ENCODE measurements around the gene TMEM132D. TPM values are rescaled to one million over a fixed set of nuclear protein-coding genes. Genes with fewer than 3 reads are reported as not detected.

The TMEM132D gene
- total and polyA plus RNA-seq, 2 donors (not counting 3 experiments of a cell fraction or from before 2014, with no cell fraction given): not detected

DNA sequence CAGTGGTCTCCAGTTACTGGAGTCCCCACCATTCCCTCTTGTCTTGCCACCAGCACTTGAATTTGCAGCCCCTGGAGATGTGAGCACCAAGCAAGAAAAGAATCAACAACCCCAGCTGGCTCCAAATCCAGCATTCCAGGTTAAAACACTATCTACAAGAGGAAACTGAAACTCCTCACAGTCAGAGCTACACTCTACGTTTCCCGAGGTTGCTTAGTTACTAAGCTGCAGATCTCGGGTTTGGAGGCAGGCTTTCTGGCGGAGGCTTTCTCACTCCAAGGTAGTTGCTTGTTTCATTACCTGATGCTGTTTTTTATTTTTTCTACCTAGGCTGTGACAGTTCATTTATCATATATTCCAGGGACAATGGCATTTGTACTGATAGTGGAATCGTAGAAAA lies 802.4 kb downstream of the TMEM132D start:
- H3K36me3 ChIP-seq (ENCODE audit: control insufficient read depth in 2 of 2, extremely low read depth in 1 of 2, insufficient read depth in 2 of 2, low read length in 2 of 2): no peaks in the 10 kb centered on the region
- H3K27ac ChIP-seq (ENCODE audit: insufficient read depth, low read depth, low read length): no peak overlapping the region
- CTCF ChIA-PET: no interaction called here
- H3K9me3 ChIP-seq (replicated peaks; ENCODE audit: control insufficient read depth, insufficient read depth, low read length): peaks cover 5% of the 10 kb centered on the region
- H3K9me1 ChIP-seq (replicated peaks; ENCODE audit: control insufficient read depth, extremely low read depth, insufficient read depth, low read length): no peaks in the 10 kb centered on the region
- POLR2A ChIA-PET: no interaction called here
- BruUV-seq (replicated peaks): no TSS peak
- DNase-seq (ENCODE audit: low read depth, low spot score) (no peak), FAIRE-seq (no peak)
- intact Hi-C loops (cut with micrococcal nuclease) (no loop called here), dilution Hi-C loops (cut with MboI; ENCODE audit: extremely low pct_ligation_motif_present, low sequenced_read_pairs) (no loop called here)
- TF ChIP-seq MYC (IDR thresholded peaks at IDR 0.05; ENCODE audit: low read depth, low read length) (no peak), MAX (IDR thresholded peaks at IDR 0.05; ENCODE audit: insufficient read depth, insufficient read length) (no peak), EZH2 (IDR thresholded peaks at IDR 0.05; ENCODE audit: borderline replicate concordance, low read depth, low read length, severe bottlenecking) (no peak), FOS (IDR thresholded peaks at IDR 0.05; ENCODE audit: borderline replicate concordance, insufficient read depth, low read length) (no peak), POLR2A (IDR thresholded peaks at IDR 0.05; ENCODE audit: low read depth, low read length) (no peak), JUN (IDR thresholded peaks at IDR 0.05; ENCODE audit: borderline replicate concordance, insufficient read depth, insufficient read length, low read depth) (no peak)
- H3K4me2 ChIP-seq (ENCODE audit: insufficient read depth, low read length): no peak overlapping the region
- no peak overlapping the region for H3K4me3 ChIP-seq (replicated peaks in 1 of 3; ENCODE audit: insufficient read depth in 1 of 3, low read depth in 1 of 3, low read length in 3 of 3)
- no peak overlapping the region for H2AFZ ChIP-seq (ENCODE audit: low read depth, low read length)
- no peaks in the 10 kb centered on the region for H3K27me3 ChIP-seq (ENCODE audit: control insufficient read depth in 2 of 2, insufficient read depth in 2 of 2, low read length in 2 of 2)
- H4K20me1 ChIP-seq (replicated peaks; ENCODE audit: control insufficient read depth, extremely low read depth, insufficient read depth, low read length): no peaks in the 10 kb centered on the region
- H3K9ac ChIP-seq (replicated peaks; ENCODE audit: extremely low read depth, insufficient read depth, low read length): no peak overlapping the region
- H3K79me2 ChIP-seq (ENCODE audit: control insufficient read depth, insufficient read depth, low read length): no peaks in the 10 kb centered on the region
- H3K4me1 ChIP-seq (ENCODE audit: control insufficient read depth, extremely low read depth, insufficient read depth, low read length): no peaks in the 10 kb centered on the region

DNA sequence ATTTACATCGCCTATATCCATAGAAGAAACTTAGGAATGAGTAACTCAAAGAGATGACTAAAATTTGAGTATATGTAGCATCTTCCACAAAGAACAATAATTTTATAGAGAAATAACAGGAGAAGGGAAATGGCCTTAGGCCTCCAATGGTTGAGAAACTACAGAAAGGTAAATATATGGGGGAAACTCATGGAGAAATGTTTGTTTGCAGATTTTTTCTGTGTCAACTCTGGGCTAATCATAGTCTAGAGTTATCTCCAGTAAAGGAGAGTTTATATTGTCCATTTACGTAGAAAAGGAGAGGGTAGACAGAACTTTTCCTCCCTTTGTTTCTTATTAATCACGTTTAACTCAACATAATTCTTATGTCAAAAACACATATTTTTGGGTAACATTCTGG lies 806.4 kb downstream of the TMEM132D start:
- CTCF ChIA-PET: no interaction called here
- FAIRE-seq (no peak), DNase-seq (ENCODE audit: low read depth, low spot score) (no peak)
- intact Hi-C loops (cut with micrococcal nuclease) (no loop called here), dilution Hi-C loops (cut with MboI; ENCODE audit: extremely low pct_ligation_motif_present, low sequenced_read_pairs) (no loop called here)
- BruUV-seq (replicated peaks): no TSS peak
- Histone ChIP-seq H3K79me2 (ENCODE audit: control insufficient read depth, insufficient read depth, low read length) (no peaks in the 10 kb centered on the region), H3K9ac (replicated peaks; ENCODE audit: extremely low read depth, insufficient read depth, low read length) (no peak overlapping the region), H3K9me1 (replicated peaks; ENCODE audit: control insufficient read depth, extremely low read depth, insufficient read depth, low read length) (no peaks in the 10 kb centered on the region), H3K27me3 (ENCODE audit: control insufficient read depth in 2 of 2, insufficient read depth in 2 of 2, low read length in 2 of 2) (no peaks in the 10 kb centered on the region), H3K36me3 (ENCODE audit: control insufficient read depth in 2 of 2, extremely low read depth in 1 of 2, insufficient read depth in 2 of 2, low read length in 2 of 2) (no peaks in the 10 kb centered on the region), H3K9me3 (replicated peaks; ENCODE audit: control insufficient read depth, insufficient read depth, low read length) (peaks cover 5% of the 10 kb centered on the region), H4K20me1 (replicated peaks; ENCODE audit: control insufficient read depth, extremely low read depth, insufficient read depth, low read length) (no peaks in the 10 kb centered on the region), H3K4me3 (replicated peaks in 1 of 3; ENCODE audit: insufficient read depth in 1 of 3, low read depth in 1 of 3, low read length in 3 of 3) (no peak overlapping the region), H3K4me2 (ENCODE audit: insufficient read depth, low read length) (no peak overlapping the region), H3K27ac (ENCODE audit: insufficient read depth, low read depth, low read length) (no peak overlapping the region), H2AFZ (ENCODE audit: low read depth, low read length) (no peak overlapping the region), H3K4me1 (ENCODE audit: control insufficient read depth, extremely low read depth, insufficient read depth, low read length) (no peaks in the 10 kb centered on the region)
- TF ChIP-seq MYC (IDR thresholded peaks at IDR 0.05; ENCODE audit: low read depth, low read length) (no peak), GATA2 (IDR thresholded peaks at IDR 0.05; ENCODE audit: insufficient read depth, insufficient read length, low read depth, low read length) (no peak), POLR2A (IDR thresholded peaks at IDR 0.05; ENCODE audit: low read depth, low read length) (no peak), FOS (IDR thresholded peaks at IDR 0.05; ENCODE audit: borderline replicate concordance, insufficient read depth, low read length) (no peak), EZH2 (IDR thresholded peaks at IDR 0.05; ENCODE audit: borderline replicate concordance, low read depth, low read length, severe bottlenecking) (no peak), CTCF (IDR thresholded peaks at IDR 0.05; ENCODE audit: extremely low read depth in 1 of 2, insufficient read depth in 1 of 2, low read depth in 1 of 2, low read length in 2 of 2) (no peak), POLR2AphosphoS5 (IDR thresholded peaks at IDR 0.05; ENCODE audit: insufficient read depth, low read depth, low read length) (no peak), JUN (IDR thresholded peaks at IDR 0.05; ENCODE audit: borderline replicate concordance, insufficient read depth, insufficient read length, low read depth) (no peak), MAX (IDR thresholded peaks at IDR 0.05; ENCODE audit: insufficient read depth, insufficient read length) (no peak)
- POLR2A ChIA-PET: no interaction called here
